Activated CD8-positive, alpha-beta memory T cell treated with anti-CD3 and anti-CD28 coated beads for 48 hours (primary cell): Measurements from ENCODE around the gene CDK5RAP1.

Experiments
- DNase-seq, 3 experiments: peaks; one replicate each; pipeline ENCODE4 v3.0.0-alpha.2; 2020; ENCODE audit warnings: low read depth in 2 of 3, low spot score in 2 of 3

The CDK5RAP1 gene

GRCh38 chr20:33388268-33388667 lies 13.1 kb downstream of the CDK5RAP1 start:
- no peak for DNase-seq

DNA sequence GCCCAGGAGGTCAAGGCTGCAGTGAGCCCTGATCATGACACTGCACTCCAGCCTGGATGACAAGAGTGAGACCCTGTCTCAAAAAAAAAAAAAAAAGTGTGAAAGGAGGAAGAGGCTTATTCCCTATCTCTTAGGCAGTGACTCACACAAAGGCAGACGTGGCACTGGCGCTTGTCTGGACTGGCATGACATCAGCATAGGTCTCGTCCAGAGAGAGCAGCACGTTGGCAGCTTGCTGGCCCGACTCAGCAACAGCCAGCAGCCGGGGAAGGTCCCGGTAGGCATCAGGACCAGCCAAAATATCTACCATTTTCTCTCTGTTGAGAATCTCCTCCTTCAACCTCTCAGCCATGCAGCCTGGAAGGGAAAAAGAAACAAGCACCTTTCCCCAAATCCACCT lies 14.1 kb downstream of the CDK5RAP1 start:
- no peak for DNase-seq

- DNase-seq = no peak
Observed at GRCh38 chr20:33386673-33387072, 14.6 kb downstream of the CDK5RAP1 start.

- DNase-seq = no peak
Observed at GRCh38 chr20:33377366-33377765, 24.0 kb downstream of the CDK5RAP1 start.

DNA sequence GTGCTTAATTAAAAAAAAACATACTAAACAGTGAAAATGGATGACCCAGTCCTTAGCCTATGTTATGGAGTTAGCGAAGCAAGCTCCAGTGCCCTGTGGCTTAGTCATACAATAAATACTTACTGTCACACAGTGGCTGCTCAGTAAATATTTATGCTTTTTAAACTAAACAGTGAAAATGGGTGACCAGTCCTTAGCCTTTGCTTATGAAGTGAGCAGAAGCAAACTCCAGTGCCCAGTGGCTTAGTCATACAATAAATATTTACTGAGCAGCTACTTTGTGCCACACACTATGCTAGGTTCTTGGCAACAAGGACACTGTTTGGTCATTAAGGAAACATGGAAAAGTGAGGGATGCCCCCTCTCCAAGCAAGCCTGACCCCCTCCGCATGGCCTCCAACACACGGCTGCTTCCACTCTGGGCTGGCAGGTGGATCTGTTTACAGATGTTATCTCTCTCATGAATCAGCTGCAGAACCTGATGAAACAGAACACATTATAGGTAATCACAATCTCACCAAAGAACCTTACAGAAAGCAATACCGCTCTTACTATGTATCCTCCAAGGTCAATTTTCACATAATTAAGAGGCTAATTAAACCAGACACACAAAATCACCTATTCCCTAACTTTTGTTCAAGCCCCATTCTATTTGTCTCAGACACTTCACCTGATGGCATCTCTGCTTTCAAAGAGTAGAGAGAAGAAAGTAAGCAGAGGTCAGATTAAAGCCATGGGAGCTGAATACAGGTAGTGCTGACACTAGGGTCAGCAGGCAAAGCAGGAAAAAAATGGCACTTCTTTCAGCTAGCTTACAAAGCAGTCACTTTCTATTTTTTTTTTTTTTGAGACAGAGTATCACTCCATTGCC lies 27.3 kb downstream of the CDK5RAP1 start:
- DNase-seq = no peak

DNA sequence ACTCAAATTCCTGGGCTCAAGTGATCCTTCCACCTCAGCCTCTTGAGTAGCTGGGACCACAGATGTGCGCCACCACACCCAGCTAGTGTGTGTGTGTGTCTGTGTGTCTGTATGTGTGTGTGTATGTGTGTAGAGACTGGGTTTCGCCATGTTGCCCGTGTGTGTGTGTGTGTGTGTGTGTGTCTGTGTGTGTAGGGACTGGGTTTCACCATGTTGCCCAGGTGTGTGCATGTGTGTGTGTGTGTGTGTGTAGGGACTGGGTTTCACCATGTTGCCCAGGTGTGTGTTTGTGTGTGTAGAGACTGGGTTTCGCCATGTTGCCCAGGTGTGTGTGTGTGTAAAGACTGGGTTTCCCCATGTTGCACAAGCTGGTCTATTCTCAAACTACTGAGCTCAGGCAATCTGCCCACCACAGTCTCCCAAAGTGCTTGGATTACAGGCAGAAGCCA lies 28.3 kb downstream of the CDK5RAP1 start:
- no peak for DNase-seq

GRCh38 chr20:33370291-33370690 lies 31.0 kb downstream of the CDK5RAP1 start:
- peak in 1 of 3 experiments; percentile 7 for DNase-seq

DNA sequence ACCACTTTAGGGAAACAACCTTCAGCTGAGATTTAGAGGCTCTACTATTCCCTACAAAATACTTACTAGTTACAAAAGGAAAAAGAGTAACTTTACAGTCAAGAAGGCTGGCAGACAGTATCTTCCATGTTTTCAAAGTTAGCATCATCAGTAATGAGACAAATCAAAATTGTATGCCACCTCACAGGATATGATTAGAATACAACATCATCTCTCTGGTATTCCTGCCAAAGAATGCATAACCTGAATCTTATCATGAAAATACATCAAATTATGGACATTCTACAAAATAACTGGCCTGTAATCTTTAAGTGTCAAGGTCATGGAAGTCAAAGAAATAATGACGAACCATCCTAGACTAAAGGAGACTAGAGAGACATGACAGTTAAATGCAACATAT lies 38.4 kb downstream of the CDK5RAP1 start:
- DNase-seq = no peak

DNA sequence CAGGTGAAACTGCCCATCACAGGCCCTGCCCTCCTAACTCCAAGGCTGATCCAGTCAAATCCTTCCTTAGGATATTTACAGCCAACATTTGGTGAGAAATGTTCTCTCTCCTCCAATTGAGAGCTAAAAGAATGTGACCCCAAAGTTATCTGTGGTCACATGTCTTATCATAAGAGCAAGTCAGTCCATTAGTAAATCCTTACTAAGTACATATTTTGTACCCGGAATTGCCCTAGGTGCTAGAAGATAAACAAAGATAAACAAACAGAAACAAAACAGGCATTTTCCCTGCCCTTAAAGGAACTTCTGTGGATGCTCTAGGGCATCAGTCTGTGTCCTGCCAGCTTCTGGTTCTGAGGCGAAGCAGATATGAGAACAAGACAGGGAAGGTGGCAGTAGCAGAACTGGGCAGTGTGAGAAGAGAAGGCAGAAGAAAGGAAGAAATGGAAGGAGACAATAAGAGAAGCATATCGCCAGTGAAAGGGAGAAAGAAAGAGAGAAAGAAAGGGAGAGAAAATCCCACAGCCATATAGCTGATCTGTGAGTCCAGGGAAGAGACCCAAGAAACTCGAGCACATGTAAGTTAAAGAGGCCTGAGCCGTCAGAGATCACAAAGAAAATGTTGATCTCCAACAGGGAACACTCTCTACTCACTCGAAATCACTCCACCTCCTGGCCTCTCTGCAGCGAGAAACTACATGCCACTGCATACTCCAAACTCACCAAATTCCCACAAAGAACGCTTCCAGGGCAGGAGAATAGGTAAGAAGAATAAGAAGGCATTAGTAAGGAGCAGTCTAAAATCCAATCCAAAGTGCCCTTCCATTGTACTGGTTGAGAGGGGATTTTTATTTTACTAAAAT lies 41.7 kb downstream of the CDK5RAP1 start:
- DNase-seq = no peak

GRCh38 chr20:33353013-33353402 lies 48.3 kb downstream of the CDK5RAP1 start:
- DNase-seq = no peak

DNA sequence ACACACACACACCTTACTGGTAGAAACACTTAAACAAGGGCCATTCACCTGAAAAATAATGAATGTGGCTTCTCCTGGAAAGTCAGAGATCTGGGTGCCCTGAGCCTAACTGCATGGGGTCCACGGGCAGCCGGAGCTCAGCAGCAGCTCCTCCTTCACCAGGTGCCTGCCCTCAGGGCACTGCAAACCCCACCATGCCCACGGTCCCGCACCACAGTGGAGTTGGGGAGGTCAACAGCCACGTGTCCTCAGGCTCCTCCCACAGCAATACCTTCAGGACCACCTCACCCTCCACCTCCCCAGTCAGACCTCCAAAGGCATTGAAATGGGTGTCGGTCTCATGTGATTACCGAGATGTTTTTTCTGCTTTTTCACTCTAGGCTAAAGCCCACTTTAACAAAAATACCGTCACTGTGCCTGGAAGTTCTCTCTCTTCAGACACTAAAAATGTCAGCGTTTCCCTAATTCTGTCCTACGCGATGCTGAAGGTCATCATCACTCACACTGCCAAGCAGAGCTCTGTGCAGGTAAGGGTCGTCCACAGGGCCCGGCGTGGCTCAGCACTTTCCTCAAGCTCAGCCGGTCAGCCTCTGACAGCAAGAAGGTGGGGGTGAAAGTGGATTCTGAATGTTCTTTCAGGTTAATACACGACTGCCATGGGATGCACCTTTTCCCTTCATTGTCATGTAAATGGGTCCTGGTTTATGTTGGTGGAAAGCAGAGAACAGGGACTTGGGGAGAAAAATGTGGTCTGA lies 48.9 kb downstream of the CDK5RAP1 start:
- DNase-seq = no peak

DNA sequence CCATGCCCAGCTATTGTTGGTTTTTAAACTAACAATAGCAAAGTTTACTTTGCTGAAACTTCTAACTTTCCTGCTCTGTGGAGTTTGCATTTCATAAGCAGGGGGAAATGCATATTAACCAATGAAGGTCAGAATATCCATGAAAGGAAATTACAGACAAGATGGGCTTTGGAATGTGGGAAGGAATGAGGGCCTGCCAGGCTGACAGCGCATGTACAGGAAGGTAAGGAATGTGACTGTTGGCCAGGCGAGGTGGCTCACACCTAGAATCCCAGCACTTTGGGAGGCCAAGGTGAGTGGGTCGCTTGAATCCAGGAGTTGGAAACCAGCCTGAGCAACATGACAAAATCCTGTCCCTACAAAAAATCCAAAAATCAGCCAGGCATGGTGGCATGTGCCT lies 49.6 kb downstream of the CDK5RAP1 start:
- no peak for DNase-seq

DNA sequence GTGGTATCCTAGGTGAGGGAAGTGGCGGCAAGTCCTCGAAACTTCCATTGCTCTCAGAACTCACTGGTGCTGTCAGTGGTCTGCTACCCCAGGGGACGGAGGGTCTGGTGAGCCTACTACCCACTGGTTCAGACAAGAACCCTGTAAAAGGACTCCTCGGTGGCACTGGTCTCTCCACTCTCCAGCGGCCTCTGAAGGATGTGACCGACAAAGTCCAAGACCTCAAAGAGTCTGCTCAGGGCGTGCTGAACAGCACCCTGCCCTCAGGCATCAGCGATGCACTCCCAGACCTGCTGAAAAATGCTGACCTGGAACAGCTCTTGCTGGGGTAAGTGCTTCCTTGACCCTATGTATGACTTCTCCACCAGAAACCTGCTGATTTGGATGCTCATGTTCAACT lies 51.8 kb downstream of the CDK5RAP1 start:
- DNase-seq = no peak

- no peak for DNase-seq
Observed at GRCh38 chr20:33348136-33348937, 53.0 kb downstream of the CDK5RAP1 start.

DNA sequence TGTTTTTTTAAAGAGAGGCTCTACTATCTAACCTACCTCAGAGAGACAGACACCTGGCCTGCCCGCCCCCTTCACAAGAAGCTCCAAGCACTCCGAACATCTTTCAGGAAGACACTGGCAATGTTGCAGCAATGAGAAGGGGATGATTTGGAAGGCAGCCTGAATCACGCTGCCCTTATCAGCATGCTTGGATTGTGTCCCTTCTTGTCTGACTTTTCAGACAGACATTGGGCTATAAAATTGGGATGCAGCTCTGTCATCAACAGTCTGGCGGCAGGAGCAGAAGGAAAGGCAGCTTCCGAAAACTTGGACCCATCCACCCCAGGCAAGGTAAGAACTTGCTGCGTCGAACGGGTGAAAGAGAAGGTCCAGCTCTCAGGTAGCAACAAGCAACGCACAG lies 56.0 kb downstream of the CDK5RAP1 start:
- DNase-seq = no peak

GRCh38 chr20:33343521-33343920 lies 57.8 kb downstream of the CDK5RAP1 start:
- no peak for DNase-seq

DNA sequence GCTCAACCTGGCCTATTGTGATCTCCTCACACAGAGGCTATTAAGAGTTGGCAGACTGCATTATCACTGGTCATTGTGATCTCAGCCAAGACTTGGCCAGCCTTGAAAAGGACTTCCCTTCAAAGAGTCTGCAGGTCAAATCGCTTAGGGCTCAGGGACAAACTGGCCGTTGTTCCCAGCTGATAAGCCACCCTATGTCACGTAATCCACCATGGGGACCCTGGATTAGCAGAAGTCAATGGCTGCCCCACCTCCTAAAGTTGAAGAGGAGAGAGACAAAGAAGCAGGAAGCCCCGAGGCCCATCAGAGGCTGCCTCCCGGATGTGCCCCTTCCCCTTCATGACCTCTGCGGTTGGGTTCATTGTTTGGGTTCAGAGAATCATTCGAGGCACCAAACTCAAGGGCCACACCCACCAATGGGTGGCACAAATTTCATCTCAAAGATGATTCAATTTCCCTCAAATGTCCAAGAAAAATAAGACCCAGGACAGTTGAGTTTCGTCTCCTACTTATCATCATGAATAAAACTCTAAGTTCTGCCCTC lies 61.7 kb downstream of the CDK5RAP1 start:
- no peak for DNase-seq

DNA sequence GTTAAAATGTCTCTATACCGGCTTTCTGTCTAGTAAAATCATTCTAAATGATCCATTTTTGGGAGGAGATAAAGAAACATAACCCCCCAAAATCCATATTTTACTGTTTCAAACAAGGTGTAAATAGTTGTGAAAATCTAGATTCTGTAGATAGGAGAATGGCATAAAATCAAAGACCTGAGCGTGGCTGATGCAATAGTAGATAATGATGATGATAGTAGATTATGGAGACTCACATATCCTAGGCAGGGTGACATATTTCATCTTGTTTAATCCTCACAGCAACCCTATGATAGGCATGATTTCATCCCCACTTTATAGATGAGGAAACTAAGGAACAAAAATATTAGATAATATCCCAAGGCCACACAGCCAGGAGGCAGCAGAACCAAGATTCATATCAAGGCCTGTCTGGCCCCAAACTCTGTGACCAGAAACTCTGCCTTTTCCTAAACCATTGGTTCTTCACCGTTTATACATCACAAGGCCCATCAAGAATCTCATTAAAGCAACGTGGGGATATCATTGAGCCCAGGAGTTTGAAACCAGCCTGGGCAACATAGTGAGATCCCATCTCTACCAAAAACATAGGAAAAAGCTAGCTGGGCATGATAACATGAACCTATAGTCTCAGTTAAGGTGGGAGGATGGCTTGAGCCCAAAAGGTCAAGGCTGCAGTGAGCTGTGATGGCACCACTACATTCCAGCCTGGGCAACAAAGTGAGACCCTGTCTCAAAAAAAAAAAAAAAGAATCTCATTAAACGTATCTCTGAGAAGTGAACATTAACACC lies 62.7 kb downstream of the CDK5RAP1 start:
- DNase-seq = no peak

DNA sequence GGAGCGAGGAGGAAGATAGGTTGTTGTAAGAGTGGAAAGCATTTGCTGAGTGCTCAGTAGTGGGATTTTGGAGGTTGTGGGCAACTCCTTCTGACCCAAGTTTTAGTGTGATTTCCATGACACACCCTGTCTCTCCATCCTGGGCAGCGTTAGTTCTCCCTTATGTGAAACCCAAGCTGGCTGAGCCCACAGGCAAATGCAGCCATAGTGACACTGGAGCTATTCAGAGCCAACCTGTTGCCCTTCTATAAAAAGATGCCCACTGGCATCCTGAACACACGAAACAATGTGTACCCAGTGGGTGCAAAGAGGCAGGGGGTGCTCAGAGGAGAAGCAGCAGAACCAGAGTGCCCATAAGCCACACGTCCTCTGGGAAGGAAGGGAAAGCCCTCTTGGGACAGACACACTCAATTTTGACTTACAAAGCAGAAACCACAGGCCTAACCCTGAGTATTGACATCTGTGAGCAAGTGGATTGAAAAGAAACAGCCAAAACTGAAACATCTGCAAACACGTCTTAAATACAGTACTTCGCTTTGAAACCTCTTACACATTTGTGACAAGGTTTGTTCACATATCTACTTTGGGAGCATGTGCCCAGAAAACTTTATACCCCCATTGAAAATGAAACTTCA lies 63.7 kb downstream of the CDK5RAP1 start:
- no peak for DNase-seq
